ENCODE data around the gene SYCE3. TPM values are rescaled to one million over a fixed set of nuclear protein-coding genes. Genes with fewer than 3 reads are reported as not detected.

SYCE3 gene
- total and polyA plus RNA-seq, 9 of the 15 experiments (the other 6 are each of a cell fraction or from before 2014, with no cell fraction given), result 0.56 TPM; not detected in 8

DNA sequence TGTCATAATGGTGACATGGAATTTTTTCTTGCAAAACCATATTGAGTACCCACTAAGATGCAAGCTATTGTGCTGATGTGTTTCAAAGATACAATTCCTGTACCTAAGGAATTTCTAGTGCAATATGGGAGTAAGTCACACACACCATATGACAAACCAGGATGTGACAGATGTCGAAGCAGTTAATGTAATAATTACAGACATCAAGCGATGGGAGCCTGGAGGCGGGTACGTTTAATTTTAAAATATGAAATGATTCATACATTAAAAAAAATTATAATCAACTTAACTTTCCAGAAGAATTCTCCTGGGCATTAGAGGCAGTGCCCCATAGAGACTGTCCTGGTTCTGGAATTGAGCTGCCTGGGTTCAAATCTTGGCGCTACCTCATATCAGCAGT is 6.0 kb downstream of the SYCE3 start:
- 30% methylated on average over 5 of the region's 5 CpGs for WGBS (ENCODE audit: insufficient coverage, low coverage, missing lambda C conversion rate)
- no TSS peak for BruUV-seq (replicated peaks)
- H4K20me1 ChIP-seq (replicated peaks; ENCODE audit: control insufficient read depth, insufficient read depth, low read length), result no peaks in the 10 kb centered on the region
- H3K4me2 ChIP-seq (ENCODE audit: insufficient read depth, low read length), result no peak overlapping the region
- no peak overlapping the region for H3K9ac ChIP-seq (ENCODE audit: insufficient read depth in 1 of 2, low read depth in 2 of 2, low read length in 2 of 2)
- no peak overlapping the region for H2AFZ ChIP-seq (ENCODE audit: low read depth, low read length)
- no peak for ATAC-seq
- no peaks in the 10 kb centered on the region for H3K9me1 ChIP-seq (ENCODE audit: control insufficient read depth, insufficient read depth, low read length)
- no peak overlapping the region for H3K4me3 ChIP-seq
- no peaks in the 10 kb centered on the region for H3K9me3 ChIP-seq (replicated peaks; ENCODE audit: control insufficient read depth, insufficient read depth, low read depth, low read length)
- DNase-seq (ENCODE audit: extremely low read depth in 1 of 4, low spot score in 3 of 4), result no peak
- H3K79me2 ChIP-seq (ENCODE audit: control insufficient read depth, insufficient read depth, low read length), result no peaks in the 10 kb centered on the region
- H3K27ac ChIP-seq (ENCODE audit: extremely low read depth, low read depth, low read length), result no peak overlapping the region
- CTCF ChIA-PET (ENCODE audit: low intra/inter-chr PET ratio), result no interaction called here
- 0 out of 5 replicates have a peak, but pooled peaks cover 0 to 4% of the 10 kb centered on the region in 2 experiments for H3K27me3 ChIP-seq (ENCODE audit: control insufficient read depth in 2 of 2, insufficient read depth in 2 of 2, low read length in 2 of 2)
- intact Hi-C loops (cut with micrococcal nuclease) (no loop called here), in situ Hi-C loops (cut with MboI) (no loop called here)
- no peaks in the 10 kb centered on the region for H3K36me3 ChIP-seq (ENCODE audit: control insufficient read depth, insufficient read depth, low read length)
- FAIRE-seq, result no peak
- no peaks in the 10 kb centered on the region; a peak in 1 of 5 replicates for H3K4me1 ChIP-seq (replicated peaks in 1 of 2; ENCODE audit: control insufficient read depth in 2 of 2, insufficient read depth in 2 of 2, low read length in 2 of 2)
- POLR2A ChIA-PET, result interaction anchor here (0.6 to 1.6 kb wide), 3 partner anchors 8 to 23 kb away, joined by 3 to 6 read pairs (median 3); no protein-coding TSS in a partner anchor
- TF ChIP-seq AFF4 (CRISPR knock-in tag; IDR thresholded peaks at IDR 0.05) (no peak), RBM15 (IDR thresholded peaks at IDR 0.05; ENCODE audit: insufficient read depth, low read length) (no peak), FOXK1 (CRISPR knock-in tag; IDR thresholded peaks at IDR 0.05; ENCODE audit: borderline replicate concordance) (no peak), ZNF57 (CRISPR knock-in tag; IDR thresholded peaks at IDR 0.05) (no peak), MYNN (IDR thresholded peaks at IDR 0.05) (no peak), MYNN (CRISPR knock-in tag; IDR thresholded peaks at IDR 0.05) (no peak), ZBTB9 (CRISPR knock-in tag; IDR thresholded peaks at IDR 0.05) (no peak)

Measured in K562 (cell line).